GM21447 (cell line): ENCODE results near the gene RHBDD1.

Experiments
- ATAC-seq: cut with Tn5 transposase; IDR thresholded peaks from one replicate; pipeline ENCODE4 v1.9.1; 2021; ENCODE audit not compliant: unreplicated experiment

Gene RHBDD1

DNA sequence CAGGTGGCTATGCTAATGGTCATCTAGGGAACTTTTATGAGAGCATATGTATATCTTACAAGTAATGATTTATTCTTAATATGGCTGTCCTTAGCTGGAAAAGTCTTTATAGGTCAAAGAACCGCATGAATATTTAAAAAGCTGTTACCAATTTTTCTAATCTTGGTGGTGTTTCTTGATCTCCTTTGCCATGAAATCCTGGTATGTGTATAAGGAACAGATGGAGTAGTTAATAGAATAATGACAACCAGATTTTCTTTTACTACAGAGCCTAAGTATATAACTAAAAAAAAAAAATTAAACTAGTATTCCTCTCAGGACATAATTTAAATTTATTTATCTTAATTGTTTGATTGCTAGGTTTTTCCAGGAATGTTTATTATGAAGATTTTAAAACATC, 74.5 kb downstream of the RHBDD1 start:
- ATAC-seq, result no peak

DNA sequence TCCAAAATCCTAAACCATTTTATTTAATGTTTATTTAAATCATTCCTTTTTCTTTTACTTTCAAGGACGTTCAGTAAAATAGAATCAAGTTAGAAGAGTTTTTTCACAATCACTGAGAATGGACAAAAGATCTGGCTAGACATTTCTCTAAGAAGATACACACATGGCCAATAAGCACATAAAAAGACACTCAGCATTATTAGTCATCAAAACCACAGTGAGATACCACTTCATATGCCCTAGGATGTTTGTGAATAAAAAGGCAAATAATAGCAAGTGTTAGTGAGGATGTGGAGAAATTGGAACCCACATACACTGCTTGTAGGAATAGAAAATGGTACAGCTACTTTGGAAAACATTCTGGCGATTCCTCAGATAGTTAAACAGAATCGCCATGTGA, 76.1 kb downstream of the RHBDD1 start:
- no peak for ATAC-seq

DNA sequence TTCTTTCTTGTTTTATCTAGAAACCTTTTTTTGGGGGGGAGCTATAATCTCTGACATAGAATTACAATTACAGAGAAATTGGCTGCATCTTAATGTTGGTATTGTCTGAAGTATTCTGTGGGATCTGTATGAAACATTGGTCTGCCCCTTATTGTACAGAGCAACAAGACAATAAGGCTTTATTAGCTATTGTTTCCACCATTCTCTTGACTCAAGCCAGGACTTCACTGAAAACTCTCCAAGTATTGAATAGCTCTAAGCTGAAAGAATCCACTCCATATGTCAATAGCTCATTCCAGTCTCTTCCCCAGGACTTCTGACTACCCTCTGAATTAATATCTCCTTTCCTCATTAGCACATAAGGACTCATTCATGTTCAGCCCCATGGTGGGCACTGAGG, 77.8 kb downstream of the RHBDD1 start:
- no peak for ATAC-seq

DNA sequence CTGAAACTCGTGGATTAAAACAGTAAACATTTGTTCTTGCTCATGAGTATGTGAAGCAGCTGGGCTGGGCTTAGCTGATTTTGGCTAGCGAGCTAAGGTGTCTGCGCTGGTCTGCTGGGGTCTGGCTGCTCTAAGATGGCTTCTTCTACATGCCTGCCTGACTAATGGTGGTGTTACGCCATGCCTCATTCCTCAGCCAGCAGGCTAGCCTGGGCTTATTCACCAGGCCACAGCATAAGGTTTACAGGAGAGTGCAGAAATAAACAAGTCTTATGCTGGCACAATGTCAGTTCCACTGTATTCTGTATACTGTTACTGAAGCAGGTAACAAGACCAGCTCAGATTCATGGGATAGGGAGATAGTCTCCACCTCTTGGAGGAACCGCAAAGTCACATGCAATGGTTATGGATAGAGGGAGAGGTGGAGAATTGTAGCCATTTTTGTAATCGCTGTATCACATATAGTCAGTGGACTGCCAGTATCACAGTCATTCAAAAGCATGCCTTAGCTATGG, 80.0 kb downstream of the RHBDD1 start:
- ATAC-seq, result no peak

DNA sequence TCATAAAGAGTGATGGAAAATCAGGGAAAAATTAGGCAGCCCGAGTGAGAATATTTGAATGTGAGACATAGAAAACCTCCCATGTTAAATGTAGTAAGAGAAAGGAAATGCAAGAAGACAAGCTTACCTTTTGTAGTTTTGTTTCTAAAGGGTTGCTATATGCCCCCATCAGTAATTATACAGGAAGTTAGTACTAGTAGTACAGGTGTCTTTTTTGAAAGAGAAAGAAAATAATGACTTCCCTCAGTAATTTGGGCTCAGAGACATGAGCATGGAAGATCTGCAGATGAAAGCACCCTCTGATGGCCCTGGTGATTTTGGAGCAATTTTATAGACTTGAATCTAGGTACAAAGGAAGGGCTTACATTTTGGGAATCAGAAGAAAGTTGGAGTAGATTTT, 80.8 kb downstream of the RHBDD1 start:
- peak; percentile 93 for ATAC-seq

DNA sequence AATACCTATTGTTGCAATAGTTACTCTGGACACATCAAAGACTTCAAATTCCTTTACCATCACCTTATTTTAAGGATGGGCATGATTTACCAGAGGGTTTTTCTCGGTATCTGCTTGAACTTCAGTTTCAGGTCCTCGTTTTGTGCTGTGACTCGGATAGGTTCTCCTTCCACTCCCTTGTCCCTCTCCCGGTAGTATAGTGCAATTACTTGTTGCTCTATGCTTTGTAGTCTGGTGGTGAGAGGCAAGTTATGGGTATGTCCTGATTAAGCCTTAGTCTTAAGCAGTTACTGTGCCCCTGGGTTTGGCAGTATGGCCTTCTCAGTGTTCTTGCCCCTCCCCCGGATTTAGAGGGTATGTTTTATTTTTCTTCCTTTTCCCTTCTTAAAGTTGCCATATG, 96.6 kb downstream of the RHBDD1 start:
- ATAC-seq, result no peak

DNA sequence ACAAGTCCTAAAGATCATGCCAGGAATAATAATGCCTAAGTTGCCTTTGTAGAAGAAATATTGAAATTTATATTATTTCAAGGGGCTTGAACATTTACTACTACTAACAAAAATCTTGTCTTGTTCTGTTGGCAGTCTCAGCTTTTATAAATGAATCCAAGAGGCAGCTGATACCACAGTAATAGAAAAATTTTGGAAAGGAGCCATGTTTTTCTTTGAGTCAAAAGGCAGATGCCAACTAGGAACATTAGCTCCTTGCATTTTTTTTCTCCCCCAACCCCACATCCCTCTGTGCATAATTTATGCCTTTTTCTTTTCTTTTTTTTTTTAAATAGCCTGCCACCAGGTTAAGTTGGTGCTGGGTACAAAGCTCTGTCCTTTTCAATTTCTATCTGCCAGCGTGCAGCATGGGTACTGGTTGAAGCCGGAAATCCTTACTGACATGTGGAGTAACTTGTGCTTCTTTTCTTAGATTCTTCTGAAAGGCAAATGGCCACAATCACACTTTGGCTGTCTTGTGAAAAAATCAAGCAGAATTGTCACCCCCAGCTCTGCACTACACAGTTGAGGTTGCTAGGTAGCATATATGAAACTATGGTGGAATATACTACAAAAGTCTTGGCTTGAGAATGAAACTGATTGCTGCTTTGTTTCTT, 98.8 kb downstream of the RHBDD1 start:
- ATAC-seq, result no peak

DNA sequence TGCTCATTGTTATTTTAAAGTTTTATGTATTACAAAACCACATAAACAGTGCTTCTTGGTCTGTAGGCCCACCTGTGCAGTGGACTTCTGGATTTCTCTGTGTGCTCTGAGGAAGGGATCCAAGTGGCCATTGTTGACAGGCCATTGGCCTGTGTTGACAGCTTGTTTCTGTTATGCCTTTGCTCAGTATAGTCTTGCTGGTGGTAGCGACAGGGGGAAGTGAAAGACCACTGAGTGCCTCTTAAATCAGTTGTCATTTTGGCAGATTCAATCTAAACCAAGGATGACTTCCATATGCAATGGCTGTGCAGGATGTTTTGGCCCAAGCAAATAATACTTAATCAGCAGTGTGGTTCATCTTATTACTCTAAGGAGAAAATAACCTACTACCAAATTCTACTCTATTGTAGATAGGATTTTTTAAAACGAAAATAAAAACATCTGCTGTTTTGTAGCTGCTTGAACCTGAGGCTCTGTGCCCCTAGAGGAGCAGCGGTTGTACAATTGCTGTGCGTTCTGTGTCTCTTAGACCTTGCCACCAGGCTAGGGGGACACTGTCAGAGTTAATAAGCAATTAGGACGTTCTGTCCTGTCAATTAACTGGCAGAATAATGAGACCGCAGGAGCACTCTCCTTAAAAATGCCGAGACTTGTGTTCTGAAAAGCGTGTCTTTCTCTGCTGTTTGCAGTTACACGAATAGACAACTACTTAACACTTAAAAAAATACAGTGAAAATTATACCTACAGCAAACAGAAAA, 108.2 kb downstream of the RHBDD1 start:
- ATAC-seq, result no peak

DNA sequence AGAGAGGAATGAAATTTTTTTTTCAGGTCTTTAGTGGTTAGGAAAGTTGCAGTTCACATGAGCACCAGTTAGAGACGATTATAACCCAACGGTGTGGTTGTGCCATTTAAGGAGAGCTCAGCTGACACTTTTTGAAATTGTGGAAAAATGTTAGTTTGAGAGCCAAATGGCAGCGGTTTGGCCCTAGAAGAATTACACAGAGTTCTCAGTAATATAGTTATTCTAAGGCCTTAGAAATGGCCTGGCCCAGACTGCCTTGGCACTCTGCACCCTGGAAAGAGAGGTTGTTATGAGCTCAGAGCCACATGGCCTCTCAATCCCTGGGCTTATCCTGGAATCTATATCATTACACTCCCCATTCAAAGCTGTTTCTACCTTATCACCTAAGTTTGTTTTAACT, 117.4 kb downstream of the RHBDD1 start:
- no peak for ATAC-seq

DNA sequence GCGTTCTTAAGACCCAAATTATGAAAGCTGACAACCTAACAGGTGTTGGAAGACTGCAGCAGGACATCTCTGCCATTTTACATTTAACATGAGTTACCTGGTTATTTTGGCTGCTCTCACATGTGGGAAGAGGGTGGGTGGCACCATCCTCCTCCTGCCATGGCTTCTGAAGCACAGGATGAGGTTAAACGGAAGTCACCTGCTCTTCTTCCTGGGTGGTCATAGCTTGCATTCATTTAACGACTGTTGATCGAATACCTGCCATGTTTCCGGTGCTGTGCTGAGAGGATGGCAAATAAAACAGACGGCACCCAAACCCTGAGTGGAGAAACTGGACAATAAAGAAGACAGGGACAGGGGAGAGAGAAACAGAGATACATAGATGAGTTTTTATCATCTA, 118.0 kb downstream of the RHBDD1 start:
- no peak for ATAC-seq

DNA sequence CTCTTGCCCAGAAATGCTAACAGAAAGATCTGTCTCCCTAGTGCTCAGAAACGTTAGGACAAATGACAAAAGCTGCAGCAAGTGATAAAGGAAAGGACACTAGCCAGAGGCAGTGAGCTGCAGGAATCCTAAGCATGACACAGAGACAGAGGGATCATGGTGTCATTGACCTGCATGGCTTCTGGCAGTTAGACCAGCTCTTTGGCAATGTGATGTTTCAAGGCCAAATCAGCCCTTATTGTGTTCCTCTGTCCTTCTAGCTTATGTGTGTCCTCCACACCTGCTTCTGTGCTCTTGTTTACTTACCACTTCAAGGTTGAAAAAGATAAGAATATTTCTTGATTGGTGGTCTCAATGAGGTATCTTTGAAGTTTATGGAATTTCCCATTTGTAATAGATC, 120.8 kb downstream of the RHBDD1 start:
- no peak for ATAC-seq

DNA sequence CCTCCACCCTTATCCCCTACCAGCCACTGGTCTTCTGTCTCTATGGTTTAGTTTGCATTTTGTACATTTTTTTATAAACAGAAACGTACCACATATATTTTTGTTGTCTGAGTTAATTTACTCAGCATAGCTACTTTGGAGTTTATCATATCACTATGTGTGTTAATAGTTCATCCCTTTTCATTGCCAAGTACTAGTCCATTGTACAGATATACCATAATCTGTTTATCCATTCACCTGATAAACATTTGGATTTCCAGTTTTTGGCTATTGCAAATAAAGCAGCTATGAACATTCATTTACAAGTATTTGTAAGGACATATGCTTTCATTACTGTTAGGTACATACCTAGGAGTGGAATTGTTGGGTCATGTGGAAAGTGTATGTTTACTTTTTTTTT, 123.6 kb downstream of the RHBDD1 start:
- no peak for ATAC-seq

DNA sequence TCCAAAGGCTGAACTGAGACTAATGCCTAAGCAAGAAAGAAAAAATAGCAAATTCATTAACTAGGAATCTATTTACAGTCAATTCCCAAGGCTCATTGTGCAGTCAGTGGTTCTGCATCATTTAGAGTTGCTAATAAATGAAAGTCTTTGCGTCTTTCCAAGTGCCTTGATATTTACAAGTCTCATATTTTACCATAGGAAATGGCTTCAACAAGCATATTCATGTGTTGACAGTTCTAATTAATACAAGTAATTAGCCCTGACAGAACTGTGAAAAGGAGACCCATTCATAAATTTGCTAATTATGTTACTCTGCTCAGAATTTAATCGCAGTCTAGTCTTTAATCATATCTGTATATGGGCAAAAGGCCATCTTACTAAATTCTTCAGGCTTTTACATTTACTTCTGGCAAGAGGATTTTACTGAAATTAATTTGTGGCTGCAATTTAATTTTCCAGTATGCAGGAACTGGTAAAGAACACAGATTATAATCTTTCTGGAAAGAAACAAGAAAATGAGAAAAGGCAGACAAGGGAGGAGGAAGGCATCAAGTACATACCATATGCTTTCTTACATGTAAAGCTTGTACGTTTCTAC, 126.4 kb downstream of the RHBDD1 start:
- no peak for ATAC-seq

DNA sequence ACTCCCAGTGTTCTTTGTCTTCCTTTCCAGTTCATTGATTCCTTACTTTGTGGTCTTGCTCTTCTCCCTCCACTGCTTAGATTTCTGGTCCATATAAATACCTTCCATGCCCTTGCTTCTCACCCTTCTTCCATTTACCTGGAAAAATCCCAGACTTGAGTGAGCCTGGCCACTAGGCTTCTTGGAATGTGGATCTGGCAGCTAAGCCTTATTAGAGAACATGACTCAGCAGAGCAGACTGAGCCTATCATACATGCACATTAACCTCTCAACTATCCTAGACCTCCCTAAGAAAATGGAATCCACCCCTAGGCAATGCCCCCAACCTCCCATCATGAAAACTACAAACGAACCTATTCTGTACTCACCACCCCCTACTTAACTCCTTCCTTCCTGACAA, 127.7 kb downstream of the RHBDD1 start:
- no peak for ATAC-seq

DNA sequence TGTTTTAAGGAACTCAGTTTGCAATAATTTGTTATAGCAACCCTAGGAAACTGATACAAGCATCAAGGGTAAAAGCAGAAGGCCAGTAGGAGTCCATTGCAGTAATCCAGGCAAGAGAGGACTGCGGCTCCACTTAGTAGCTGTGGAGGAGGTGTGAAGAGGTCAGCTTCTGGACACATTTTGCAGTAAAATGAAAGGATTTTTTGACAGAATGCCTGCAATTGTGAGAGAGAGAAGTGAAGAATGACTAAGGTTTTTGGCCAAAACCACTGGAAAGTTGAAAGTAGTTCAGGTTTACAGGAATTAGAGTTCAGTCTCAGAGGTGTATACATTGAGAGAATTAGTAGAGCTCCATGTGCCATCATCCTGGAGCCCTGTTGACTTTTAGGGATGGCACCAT, 129.5 kb downstream of the RHBDD1 start:
- no peak for ATAC-seq

DNA sequence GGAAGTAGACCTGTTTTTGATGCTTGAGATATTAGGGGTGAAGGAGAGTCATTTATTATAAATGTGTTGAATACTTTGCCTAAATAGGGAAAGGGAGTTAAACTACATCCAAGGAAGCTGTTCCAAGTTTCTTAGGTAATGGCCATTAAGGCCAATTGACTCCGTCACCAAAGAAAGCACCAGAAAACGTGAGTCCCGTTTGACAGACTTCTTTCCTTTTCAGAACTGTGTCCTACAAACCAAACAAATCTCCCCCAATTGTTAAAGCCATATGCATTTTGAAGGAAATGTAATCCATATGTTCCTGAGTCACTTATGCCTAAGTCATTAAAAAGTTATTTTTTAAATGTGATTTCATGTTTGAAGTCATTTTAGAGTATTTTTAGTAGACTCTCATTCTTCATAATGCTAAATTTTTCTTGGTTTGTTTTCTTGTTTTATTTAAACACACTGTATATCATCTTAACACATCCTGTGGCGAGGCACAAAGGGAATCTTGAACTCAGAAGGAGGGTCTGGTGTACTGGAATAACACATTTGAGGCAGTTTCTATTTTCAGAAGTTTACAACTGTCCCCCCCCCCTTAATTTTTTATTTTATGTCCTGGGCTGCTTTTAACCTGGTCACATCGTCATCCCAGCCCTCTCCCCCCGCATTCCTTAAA, 133.7 kb downstream of the RHBDD1 start:
- no peak for ATAC-seq

DNA sequence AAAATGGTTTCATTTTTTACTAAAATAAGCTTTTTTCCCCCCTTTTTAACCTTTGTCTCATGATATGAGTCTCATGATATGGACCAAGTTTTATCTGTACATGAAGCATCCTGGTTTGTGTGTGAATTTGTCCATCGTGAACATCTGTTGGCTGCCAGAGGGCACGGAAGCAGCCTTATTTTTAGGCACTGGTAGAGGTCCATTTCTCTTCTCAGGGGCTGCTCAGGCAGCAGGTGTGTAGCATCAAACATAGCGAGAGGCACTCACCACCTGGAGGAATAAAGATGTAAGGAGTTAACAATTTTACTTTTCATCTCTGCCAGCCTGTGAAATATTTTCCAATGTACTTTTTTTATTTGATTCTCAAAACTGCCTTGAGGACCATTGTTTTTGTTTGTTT, 134.5 kb downstream of the RHBDD1 start:
- peak; percentile 67 for ATAC-seq

DNA sequence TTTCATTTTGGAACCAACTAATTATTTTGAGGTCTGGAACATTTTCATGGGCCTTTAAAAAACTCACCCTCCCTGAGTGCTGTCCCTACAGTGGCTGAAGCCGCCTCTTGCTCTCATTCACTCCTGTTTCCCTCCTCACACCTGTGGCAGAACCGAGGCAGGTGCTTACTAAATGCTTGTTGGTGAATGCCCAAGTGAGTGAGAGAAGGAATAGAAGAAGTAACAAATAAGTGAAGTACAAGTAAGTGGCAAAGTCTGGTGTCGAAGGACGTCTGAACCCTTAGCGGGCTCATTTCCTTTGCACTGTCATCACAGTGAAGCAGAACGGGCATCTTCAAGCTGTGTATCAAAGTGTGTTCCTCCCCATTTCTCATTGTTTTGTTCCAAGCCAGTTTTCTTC, 135.2 kb downstream of the RHBDD1 start:
- peak; percentile 53 for ATAC-seq

DNA sequence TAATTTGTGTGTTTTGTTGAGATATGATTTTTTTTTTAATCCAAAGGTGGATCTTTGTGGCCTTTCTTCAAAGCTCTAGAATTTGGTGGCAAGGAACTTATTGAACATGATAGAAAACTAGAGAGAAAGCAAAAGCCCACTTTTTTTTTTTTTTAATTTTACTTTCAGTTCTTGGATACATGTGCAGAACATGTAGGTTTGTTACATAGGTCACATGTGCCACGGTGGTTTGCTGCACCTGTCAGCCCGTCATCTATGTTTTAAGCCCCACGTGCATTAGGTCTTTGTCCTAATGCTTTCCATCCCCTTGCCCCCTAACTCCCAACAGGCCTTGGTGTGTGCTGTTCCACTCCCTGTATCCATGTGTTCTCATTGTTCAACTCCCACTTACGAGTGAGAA, 135.9 kb downstream of the RHBDD1 start:
- peak; percentile 32 for ATAC-seq

DNA sequence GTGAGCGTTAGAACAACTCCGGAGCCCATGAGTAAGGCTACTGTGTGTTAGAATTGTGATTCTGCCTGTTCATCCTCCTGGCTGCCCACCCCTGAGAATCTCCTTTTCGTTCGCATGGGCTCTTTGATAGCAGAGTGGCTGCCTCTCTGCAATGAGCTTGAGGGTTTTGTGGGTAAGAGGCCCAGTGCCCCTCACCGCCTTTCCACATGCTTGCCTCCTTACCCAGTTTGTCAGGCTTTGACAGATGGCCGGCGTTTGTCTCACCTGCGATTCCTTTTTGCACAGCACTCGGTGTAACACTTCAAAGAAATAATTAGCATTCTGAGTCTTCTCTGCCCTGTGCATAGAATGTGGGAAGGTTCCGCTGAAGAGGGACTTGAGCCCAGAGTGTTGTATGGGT, 138.0 kb downstream of the RHBDD1 start:
- ATAC-seq, result no peak

DNA sequence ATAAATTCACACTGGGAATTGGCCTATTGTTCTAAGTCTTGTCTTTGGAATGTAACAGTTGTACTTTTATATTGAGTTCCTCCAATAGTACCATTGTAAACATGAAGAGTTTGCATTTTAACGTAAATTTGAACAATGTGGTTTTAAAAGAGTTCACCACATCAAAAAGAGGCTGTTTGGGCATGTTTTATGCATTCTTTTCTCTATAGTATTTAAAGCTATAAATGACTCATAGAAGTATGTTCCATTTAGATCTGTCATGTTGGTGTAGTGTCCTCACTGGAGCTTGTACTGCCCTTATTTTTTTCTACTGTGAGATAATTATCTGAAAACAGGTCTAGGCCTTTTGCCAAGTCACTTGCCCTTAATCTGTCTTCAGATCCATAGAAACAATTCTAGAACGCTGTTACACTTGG, 141.9 kb downstream of the RHBDD1 start:
- no peak for ATAC-seq

DNA sequence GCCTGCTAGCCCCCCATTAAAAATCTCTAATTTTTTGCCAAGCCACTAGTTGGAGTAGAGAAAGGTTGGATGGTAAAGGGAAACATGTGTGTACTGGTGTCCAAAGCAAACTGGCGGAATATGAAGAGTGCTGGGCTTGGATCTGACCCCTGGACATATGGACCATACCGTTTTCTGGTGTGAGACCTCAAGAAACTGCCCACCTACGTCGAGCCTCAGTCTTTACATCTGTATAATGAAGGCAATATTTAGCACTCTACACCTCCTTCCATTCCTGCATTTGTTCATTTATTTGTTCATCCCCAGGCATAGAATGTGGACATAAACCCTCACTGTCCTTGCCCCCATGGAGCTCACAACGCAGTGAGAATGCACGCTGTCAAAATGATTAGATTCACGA, 142.4 kb downstream of the RHBDD1 start:
- ATAC-seq, result no peak
